Liver (tissue), 3 donors: ENCODE results near the gene ADGRV1.

Experiments
- JUND ChIP-seq, 2 donors: IDR thresholded peaks; 2 replicates each; pipeline ENCODE4 v1.6.1; 2016; ENCODE audit warnings: antibody characterized with exemption in 2 of 2
- SP1 ChIP-seq: IDR thresholded peaks from 2 replicates; pipeline ENCODE4 v1.6.1; 2018; ENCODE audit warnings: antibody characterized with exemption, mild to moderate bottlenecking
- TF ChIP-seq, protein P1 (sequence below): fragments of 150-350 bp; IDR thresholded peaks from 2 replicates; pipeline ENCODE4 v1.5.1; 2017; ENCODE audit warnings: improper control_type of control experiment, low read depth, low read length; ENCODE audit not compliant: missing input control
- TF ChIP-seq, protein P2 (sequence below): IDR thresholded peaks from 2 replicates; pipeline ENCODE4 v1.6.1; 2016; ENCODE audit warnings: antibody characterized with exemption
- donor health status: healthy.
- donor health status: healthy.

DNA sequence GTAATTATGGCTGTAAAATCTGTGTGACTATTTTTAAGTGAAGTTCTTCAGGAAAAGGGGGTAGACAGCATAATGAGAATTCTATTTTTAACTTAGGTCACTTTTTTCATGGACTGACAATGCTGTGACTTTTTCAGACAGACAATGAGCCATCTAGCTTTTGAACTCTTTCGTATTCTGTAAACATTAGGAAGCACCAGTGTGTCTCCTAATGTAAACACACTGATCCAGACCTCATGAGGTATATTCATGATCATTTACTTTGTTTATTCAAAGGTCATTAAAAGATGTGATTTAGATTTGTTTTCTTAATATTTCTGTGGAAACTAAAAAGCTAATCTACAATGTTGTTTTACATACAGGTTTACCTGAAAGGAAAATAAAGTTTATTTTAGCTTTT, 352.6 kb downstream of the ADGRV1 start:
- TF ChIP-seq, protein P1, sequence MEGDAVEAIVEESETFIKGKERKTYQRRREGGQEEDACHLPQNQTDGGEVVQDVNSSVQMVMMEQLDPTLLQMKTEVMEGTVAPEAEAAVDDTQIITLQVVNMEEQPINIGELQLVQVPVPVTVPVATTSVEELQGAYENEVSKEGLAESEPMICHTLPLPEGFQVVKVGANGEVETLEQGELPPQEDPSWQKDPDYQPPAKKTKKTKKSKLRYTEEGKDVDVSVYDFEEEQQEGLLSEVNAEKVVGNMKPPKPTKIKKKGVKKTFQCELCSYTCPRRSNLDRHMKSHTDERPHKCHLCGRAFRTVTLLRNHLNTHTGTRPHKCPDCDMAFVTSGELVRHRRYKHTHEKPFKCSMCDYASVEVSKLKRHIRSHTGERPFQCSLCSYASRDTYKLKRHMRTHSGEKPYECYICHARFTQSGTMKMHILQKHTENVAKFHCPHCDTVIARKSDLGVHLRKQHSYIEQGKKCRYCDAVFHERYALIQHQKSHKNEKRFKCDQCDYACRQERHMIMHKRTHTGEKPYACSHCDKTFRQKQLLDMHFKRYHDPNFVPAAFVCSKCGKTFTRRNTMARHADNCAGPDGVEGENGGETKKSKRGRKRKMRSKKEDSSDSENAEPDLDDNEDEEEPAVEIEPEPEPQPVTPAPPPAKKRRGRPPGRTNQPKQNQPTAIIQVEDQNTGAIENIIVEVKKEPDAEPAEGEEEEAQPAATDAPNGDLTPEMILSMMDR, result no peak
- peak; percentile 69 for TF ChIP-seq SP1
- TF ChIP-seq JUND (IDR thresholded peaks at IDR 0.05), result no peak
- TF ChIP-seq, protein P2, sequence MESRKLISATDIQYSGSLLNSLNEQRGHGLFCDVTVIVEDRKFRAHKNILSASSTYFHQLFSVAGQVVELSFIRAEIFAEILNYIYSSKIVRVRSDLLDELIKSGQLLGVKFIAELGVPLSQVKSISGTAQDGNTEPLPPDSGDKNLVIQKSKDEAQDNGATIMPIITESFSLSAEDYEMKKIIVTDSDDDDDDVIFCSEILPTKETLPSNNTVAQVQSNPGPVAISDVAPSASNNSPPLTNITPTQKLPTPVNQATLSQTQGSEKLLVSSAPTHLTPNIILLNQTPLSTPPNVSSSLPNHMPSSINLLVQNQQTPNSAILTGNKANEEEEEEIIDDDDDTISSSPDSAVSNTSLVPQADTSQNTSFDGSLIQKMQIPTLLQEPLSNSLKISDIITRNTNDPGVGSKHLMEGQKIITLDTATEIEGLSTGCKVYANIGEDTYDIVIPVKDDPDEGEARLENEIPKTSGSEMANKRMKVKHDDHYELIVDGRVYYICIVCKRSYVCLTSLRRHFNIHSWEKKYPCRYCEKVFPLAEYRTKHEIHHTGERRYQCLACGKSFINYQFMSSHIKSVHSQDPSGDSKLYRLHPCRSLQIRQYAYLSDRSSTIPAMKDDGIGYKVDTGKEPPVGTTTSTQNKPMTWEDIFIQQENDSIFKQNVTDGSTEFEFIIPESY, result peak; percentile 44
